Ishikawa (cell line): Measurements from ENCODE around the gene IFT172.

Experiments used
- CEBPB ChIP-seq: IDR thresholded peaks from 2 replicates; pipeline ENCODE4 v1.6.1; 2012
- CREB1 ChIP-seq: IDR thresholded peaks from 2 replicates; pipeline ENCODE4 v1.6.1; 2012; ENCODE audit warnings: low read depth
- EGR1 ChIP-seq: IDR thresholded peaks from 2 replicates; pipeline ENCODE4 v1.6.1; 2012
- EP300 ChIP-seq: IDR thresholded peaks from 2 replicates; pipeline ENCODE4 v1.6.1; 2012; ENCODE audit warnings: borderline replicate concordance
- FOXM1 ChIP-seq: IDR thresholded peaks from 2 replicates; pipeline ENCODE4 v1.6.1; 2012; ENCODE audit warnings: low read depth, borderline replicate concordance
- MAX ChIP-seq: IDR thresholded peaks from 2 replicates; pipeline ENCODE4 v1.6.1; 2012
- NFIC ChIP-seq: IDR thresholded peaks from 2 replicates; pipeline ENCODE4 v1.6.1; 2012
- RAD21 ChIP-seq: IDR thresholded peaks from 2 replicates; pipeline ENCODE4 v1.6.1; 2012; ENCODE audit warnings: low read depth
- TAF1 ChIP-seq: IDR thresholded peaks from 2 replicates; pipeline ENCODE4 v1.6.1; 2012; ENCODE audit warnings: low read depth, mild to moderate bottlenecking
- TCF12 ChIP-seq: IDR thresholded peaks from 2 replicates; pipeline ENCODE4 v1.6.1; 2012; ENCODE audit warnings: low read depth
- TEAD4 ChIP-seq: IDR thresholded peaks from 2 replicates; pipeline ENCODE4 v1.6.1; 2012
- YY1 ChIP-seq: IDR thresholded peaks from 2 replicates; pipeline ENCODE4 v1.6.1; 2012; ENCODE audit warnings: low read depth
- ZBTB7A ChIP-seq: IDR thresholded peaks from 2 replicates; pipeline ENCODE4 v1.6.1; 2012; ENCODE audit warnings: low read depth
- TF ChIP-seq, protein P1 (sequence below): IDR thresholded peaks from 2 replicates; pipeline ENCODE4 v1.6.1; 2012; ENCODE audit warnings: low read depth, mild to moderate bottlenecking
- TF ChIP-seq, protein P2 (sequence below): IDR thresholded peaks from 2 replicates; pipeline ENCODE4 v1.6.1; 2012

IFT172 gene

GRCh38 chr2:27428978-27429541, 60.5 kb downstream of the IFT172 start:
- no peak for TF ChIP-seq TAF1
- TF ChIP-seq MAX, result peak; percentile 55; the same call in 1 of the 2 replicates
- TF ChIP-seq CEBPB, result no peak
- no peak for TF ChIP-seq ZBTB7A
- 0 out of 2 replicates have a peak, but pooled peaks have one; percentile 5 for TF ChIP-seq EP300

GRCh38 chr2:27428213-27428977, 61.1 kb downstream of the IFT172 start, which contains the start of gene NRBP1:
NRBP1 (plus strand) TSS chr2:27428631; CDS start chr2:27433274, 4,643 bp downstream.
- TF ChIP-seq ZBTB7A, result peak; percentile 94
- TF ChIP-seq EP300, result no peak
- 0 out of 2 replicates have a peak, but pooled peaks have one; percentile 16 for TF ChIP-seq FOXM1
- TF ChIP-seq YY1, result peak; percentile 71
- no peak for TF ChIP-seq NFIC
- TF ChIP-seq, protein P1, sequence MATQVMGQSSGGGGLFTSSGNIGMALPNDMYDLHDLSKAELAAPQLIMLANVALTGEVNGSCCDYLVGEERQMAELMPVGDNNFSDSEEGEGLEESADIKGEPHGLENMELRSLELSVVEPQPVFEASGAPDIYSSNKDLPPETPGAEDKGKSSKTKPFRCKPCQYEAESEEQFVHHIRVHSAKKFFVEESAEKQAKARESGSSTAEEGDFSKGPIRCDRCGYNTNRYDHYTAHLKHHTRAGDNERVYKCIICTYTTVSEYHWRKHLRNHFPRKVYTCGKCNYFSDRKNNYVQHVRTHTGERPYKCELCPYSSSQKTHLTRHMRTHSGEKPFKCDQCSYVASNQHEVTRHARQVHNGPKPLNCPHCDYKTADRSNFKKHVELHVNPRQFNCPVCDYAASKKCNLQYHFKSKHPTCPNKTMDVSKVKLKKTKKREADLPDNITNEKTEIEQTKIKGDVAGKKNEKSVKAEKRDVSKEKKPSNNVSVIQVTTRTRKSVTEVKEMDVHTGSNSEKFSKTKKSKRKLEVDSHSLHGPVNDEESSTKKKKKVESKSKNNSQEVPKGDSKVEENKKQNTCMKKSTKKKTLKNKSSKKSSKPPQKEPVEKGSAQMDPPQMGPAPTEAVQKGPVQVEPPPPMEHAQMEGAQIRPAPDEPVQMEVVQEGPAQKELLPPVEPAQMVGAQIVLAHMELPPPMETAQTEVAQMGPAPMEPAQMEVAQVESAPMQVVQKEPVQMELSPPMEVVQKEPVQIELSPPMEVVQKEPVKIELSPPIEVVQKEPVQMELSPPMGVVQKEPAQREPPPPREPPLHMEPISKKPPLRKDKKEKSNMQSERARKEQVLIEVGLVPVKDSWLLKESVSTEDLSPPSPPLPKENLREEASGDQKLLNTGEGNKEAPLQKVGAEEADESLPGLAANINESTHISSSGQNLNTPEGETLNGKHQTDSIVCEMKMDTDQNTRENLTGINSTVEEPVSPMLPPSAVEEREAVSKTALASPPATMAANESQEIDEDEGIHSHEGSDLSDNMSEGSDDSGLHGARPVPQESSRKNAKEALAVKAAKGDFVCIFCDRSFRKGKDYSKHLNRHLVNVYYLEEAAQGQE, result no peak
- peak; percentile 86 for TF ChIP-seq TAF1
- TF ChIP-seq, protein P2, sequence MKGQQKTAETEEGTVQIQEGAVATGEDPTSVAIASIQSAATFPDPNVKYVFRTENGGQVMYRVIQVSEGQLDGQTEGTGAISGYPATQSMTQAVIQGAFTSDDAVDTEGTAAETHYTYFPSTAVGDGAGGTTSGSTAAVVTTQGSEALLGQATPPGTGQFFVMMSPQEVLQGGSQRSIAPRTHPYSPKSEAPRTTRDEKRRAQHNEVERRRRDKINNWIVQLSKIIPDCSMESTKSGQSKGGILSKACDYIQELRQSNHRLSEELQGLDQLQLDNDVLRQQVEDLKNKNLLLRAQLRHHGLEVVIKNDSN, result no peak
- no peak for TF ChIP-seq TEAD4
- TF ChIP-seq MAX, result no peak; the same call in none of the 2 replicates
- no peak for TF ChIP-seq EGR1
- TF ChIP-seq CEBPB, result no peak
- TF ChIP-seq CREB1, result 0 out of 2 replicates have a peak, but pooled peaks have one; percentile 22
- TF ChIP-seq RAD21, result no peak
- TF ChIP-seq TCF12, result peak; percentile 64; the same call in 1 of the 2 replicates

DNA sequence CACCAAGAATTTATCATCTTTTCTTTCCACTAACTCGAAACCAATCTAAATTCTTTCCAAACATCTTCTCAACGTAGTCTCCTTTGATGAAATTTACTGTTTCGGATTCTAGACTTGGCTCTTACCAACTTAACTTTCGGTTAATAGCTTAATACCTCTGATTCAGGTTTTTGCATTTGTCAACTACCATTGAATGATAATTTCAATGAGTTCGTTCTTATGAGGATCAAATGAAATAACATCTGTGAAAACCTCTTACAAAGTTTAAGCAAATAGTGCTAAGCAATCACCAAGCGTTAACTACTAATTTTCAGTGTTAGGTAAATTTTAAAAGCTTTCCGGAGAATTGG, 61.7 kb downstream of the IFT172 start:
- TF ChIP-seq, protein P1, result no peak
- TF ChIP-seq FOXM1 (no peak), RAD21 (no peak), TCF12 (no peak), EP300 (no peak), NFIC (no peak), TAF1 (no peak), MAX (no peak), YY1 (no peak), ZBTB7A (no peak), CEBPB (no peak), CREB1 (no peak), EGR1 (no peak), TEAD4 (no peak)
- TF ChIP-seq, protein P2, result no peak

DNA sequence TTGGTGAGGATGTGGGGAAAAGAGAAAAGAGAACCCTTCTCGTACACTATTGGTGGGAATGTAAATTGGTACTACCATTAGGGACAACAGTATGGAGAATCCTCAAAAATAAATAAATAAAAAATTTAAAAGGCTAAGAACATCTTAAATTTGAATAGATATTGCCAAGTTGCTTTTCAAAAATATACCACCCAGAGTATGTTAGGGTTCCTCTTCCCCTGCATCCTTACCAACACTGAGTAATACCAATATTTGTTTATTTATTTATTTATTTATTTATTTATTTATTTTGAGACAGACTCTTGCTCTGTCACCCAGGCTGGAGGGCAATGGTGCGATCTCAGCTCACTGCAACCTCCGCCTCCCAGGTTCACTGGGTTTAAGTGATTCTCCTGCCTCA, 66.6 kb downstream of the IFT172 start:
- no peak for TF ChIP-seq RAD21
- TF ChIP-seq, protein P1, result no peak
